Fibroblast of skin of right quadriceps (primary cell): Measurements from ENCODE around the gene DLG5.

Source experiments
- DNase-seq: peaks from one replicate; pipeline ENCODE4 v3.0.0-alpha.2; 2013

Gene DLG5

DNA sequence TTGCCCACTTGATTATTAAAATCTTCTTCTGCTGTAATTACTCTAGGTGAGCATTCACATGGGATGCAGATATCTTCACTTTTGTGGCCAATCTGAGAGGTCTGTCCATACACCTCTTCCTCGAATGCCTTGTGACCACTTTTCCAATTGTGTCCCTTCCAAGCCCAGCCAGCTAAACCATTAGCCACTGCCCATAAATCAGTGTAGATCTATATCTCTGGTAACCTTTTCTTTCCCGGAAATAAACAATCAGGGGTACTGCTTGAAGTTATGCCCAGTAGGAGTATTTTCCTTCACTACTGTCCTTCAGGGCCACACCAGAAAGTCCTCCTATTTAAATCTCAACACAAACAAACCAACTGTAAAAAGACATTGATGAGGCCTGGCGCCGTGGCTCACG is 184.4 kb downstream of the DLG5 start:
- no peak for DNase-seq

DNA sequence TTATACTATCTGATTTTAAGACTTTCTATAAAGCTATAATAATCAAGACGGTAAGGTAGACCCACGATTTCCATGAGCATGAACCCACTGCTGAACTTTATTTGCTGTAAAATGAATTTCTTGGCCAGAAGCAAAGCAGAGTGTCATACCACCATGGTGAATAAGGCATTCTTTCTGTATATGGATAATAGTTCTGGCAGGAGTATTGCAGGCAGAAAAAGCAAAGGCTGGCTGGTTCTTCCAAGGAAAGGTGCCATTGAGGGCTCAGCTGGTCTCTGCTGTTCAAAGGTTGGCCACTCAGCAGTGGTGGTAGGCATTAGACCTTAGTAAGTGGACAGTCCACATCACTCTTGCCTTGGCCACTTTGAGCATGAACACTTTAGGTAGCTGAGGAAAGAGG is 184.8 kb downstream of the DLG5 start:
- peak; percentile 38 for DNase-seq
